Adrenal gland (tissue), 12 donors: ENCODE measurements around the gene PPFIA3. TPM values are rescaled to one million over a fixed set of nuclear protein-coding genes. Genes with fewer than 3 reads are reported as not detected.

ENCODE experiments used
- DNase-seq, 7 donors: peaks; one replicate each; pipeline ENCODE4 v3.0.0-alpha.2; 2019 to 2020
- H3K27ac ChIP-seq, 5 donors: fragments of 200-600 bp; sonication (generic) in 4 of 5; 1 replicate in 3 of 5; 2 replicates in 2 of 5; pipeline versions ENCODE4 v1.5.1 to v1.8.0; 2016 to 2020; ENCODE audit warnings: mild to moderate bottlenecking in 1 of 5
- H3K27me3 ChIP-seq: fragments of 200-600 bp; 2 replicates; pipeline ENCODE4 v1.8.0; 2021
- H3K36me3 ChIP-seq, 2 donors: fragments of 200-600 bp; replicated peaks in 1 of 2; 1 replicate in 1 of 2; 2 replicates in 1 of 2; pipeline versions ENCODE4 v1.5.1 to v1.8.0; 2018 to 2022
- H3K4me1 ChIP-seq, 2 donors: fragments of 200-600 bp; replicated peaks in 1 of 2; 1 replicate in 1 of 2; 2 replicates in 1 of 2; pipeline versions ENCODE4 v1.5.1 to v1.8.0; 2018 to 2021
- H3K4me3 ChIP-seq, 4 donors: fragments of 200-600 bp; sonication (generic) in 3 of 4; one replicate each; pipeline ENCODE4 v1.5.1; 2016 to 2018
- H3K9me3 ChIP-seq, 3 donors: fragments of 200-600 bp; sonication (generic) in 1 of 3; replicated peaks in 1 of 3; 1 replicate in 2 of 3; 2 replicates in 1 of 3; pipeline versions ENCODE4 v1.5.1 to v1.8.0; 2016 to 2021
- POLR2A ChIP-seq, 2 donors: fragments of 450-650 bp; IDR thresholded peaks; one replicate each; pipeline ENCODE4 v1.6.1; 2017; ENCODE audit warnings: antibody characterized with exemption in 2 of 2, mild to moderate bottlenecking in 2 of 2, moderate library complexity in 1 of 2
- WGBS, 4 donors: extraction: QIAGEN DNeasy Blood & Tissue Kit in 2 of 4; methylation state at CpG; one replicate each; pipeline versions ENCODE4 v1.1.5 to v1.1.7; 2013 to 2017; 5-methylcytosine and 5-hydroxymethylcytosine counted together
- intact Hi-C, 2 donors: fragments of 100-400 bp; cut with DNase I; formaldehyde crosslinking; loops; one replicate each; pipeline versions ENCODE4 v1.14.1 to v1.15.0; 2022 to 2023
- polyA plus RNA-seq, 3 donors: library from polyadenylated mRNA; stranded (reverse); fragments of 200-250 nt in 2 of 3; fragments of 350-450 nt in 1 of 3; fragmentation: Illumina TruSeq in 1 of 3; extraction: RNeasy Lipid Tissue Mini Kit (QIAGEN cat#74804) in 1 of 3; gene quantifications; one replicate each; pipeline ENCODE4 v1.2.3, GENCODE V29; 2013 to 2014
- total RNA-seq, 9 donors: library from RNA; depleted of rRNA in 4 of 9; stranded (reverse); fragments of >200 nt in 4 of 9; fragments of 120-200 nt in 1 of 9; fragmentation: NEBNext Ultra II Directional in 1 of 9; extraction: Animal tissue kit (Norgen Biotek cat#: 25700) in 1 of 9; gene quantifications; one replicate each; pipeline versions ENCODE4 v1.1.0 to v1.2.4, GENCODE V29; 2013 to 2023
- TF ChIP-seq, protein P1 (sequence below), 6 experiments: fragments of 450-650 bp in 4 of 6; fragments of 200-600 bp in 2 of 6; sonication (generic) in 1 of 6; IDR thresholded peaks; 1 replicate in 5 of 6; 2 replicates in 1 of 6; pipeline versions ENCODE4 v1.5.1 to v1.8.0; 2016 to 2021; ENCODE audit warnings: antibody characterized with exemption in 6 of 6, mild to moderate bottlenecking in 2 of 6, moderate library complexity in 1 of 6
- donor health status: healthy with polysubstance abuse.
- donor health status: Bipolar disorder and iron deficiency.
- donor health status: DM: yes; HTN: yes; CAD: no.
- donor health status: DM: no; HTN: no; CAD: no.
- donor health status: DM: no; HTN: no; CAD: no.
- donor health status: DM: yes; HTN: yes; CAD: no.

PPFIA3 gene
- total and polyA plus RNA-seq, 12 donors: 2.9 to 60.2 (median 14.9) TPM

GRCh38 chr19:49084206-49085019, 34.9 kb upstream of the PPFIA3 start:
- TF ChIP-seq, protein P1, sequence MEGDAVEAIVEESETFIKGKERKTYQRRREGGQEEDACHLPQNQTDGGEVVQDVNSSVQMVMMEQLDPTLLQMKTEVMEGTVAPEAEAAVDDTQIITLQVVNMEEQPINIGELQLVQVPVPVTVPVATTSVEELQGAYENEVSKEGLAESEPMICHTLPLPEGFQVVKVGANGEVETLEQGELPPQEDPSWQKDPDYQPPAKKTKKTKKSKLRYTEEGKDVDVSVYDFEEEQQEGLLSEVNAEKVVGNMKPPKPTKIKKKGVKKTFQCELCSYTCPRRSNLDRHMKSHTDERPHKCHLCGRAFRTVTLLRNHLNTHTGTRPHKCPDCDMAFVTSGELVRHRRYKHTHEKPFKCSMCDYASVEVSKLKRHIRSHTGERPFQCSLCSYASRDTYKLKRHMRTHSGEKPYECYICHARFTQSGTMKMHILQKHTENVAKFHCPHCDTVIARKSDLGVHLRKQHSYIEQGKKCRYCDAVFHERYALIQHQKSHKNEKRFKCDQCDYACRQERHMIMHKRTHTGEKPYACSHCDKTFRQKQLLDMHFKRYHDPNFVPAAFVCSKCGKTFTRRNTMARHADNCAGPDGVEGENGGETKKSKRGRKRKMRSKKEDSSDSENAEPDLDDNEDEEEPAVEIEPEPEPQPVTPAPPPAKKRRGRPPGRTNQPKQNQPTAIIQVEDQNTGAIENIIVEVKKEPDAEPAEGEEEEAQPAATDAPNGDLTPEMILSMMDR (IDR thresholded peaks at IDR 0.05): no peak
- TF ChIP-seq POLR2A (IDR thresholded peaks at IDR 0.05): no peak
- WGBS, 4 donors: 63 to 69% (median 67%) methylated on average over 25 to 26 of the region's 26 CpGs
- intact Hi-C loops: no loop called here
- Histone ChIP-seq H3K27ac (peak overlapping the region; percentile 43 to 91 (median 88)), H3K4me3 (peak overlapping the region in 1 of 4 donors; percentile 68), H3K9me3 (no peaks in the 10 kb centered on the region), H3K4me1 (peaks cover 10 to 32% of the 10 kb centered on the region in 2 donors), H3K36me3 (peaks cover 0 to 18% of the 10 kb centered on the region in 2 donors), H3K27me3 (no peaks in the 10 kb centered on the region)
- no peak for DNase-seq

GRCh38 chr19:49085020-49085867, 34.1 kb upstream of the PPFIA3 start, which contains the start of gene SNRNP70:
SNRNP70 (plus strand) TSS chr19:49085451; CDS start chr19:49086415, 964 bp downstream.
- peak within 1 kb of the TSS; percentile 68 to 87 (median 79) for H3K4me3 ChIP-seq
- H3K27ac ChIP-seq: peak within 1 kb of the TSS; percentile 79 to 91 (median 88)
- TF ChIP-seq, protein P1 (IDR thresholded peaks at IDR 0.05): peak in 1 of 6 experiments; percentile 15
- peak; percentile 87 to 89 for TF ChIP-seq POLR2A (IDR thresholded peaks at IDR 0.05)
- peaks cover 10 to 32% of the 10 kb centered on the region in 2 donors for H3K4me1 ChIP-seq
- intact Hi-C loops: no loop called here
- no peaks in the 10 kb centered on the region for H3K27me3 ChIP-seq
- H3K9me3 ChIP-seq: no peaks in the 10 kb centered on the region
- H3K36me3 ChIP-seq: peaks cover 0 to 24% of the 10 kb centered on the region in 2 donors
- peak; percentile 99 to 100 (median 100) for DNase-seq
- 0 to 1% (median 1%) methylated on average over 26 to 89 of the region's 89 CpGs for WGBS, 4 donors

DNA sequence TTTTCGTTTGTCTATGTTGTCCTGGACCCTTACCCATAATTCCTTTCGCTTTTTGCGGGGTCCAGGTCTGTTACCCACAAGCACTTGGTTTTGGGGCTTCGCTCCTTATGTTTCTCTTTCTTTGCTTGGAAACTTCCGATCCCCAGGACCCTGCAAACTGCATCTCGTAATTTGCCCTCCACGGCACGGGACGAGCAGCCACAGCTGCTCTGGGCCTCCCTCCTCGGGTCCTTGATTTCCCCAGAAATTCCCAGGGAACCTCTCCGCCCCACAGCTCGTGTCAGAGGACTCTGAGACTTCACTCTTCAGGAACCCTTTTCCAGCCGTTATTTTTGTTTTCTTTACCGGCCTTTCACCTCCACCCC, 33.5 kb upstream of the PPFIA3 start:
- no peaks in the 10 kb centered on the region for H3K27me3 ChIP-seq

More for the DNA sequence above, 33.5 kb upstream of the PPFIA3 start:
- WGBS, 4 donors: 0% methylated on average over 14 of the region's 14 CpGs
- Histone ChIP-seq H3K9me3 (no peaks in the 10 kb centered on the region), H3K36me3 (peaks cover 0 to 30% of the 10 kb centered on the region in 2 donors), H3K4me3 (peak overlapping the region; percentile 68 to 87 (median 79)), H3K27ac (peak overlapping the region in 4 of 5 donors; percentile 79 to 89 (median 85)), H3K4me1 (peaks cover 10 to 32% of the 10 kb centered on the region in 2 donors)
- no peak for DNase-seq
- TF ChIP-seq, protein P1 (IDR thresholded peaks at IDR 0.05): no peak
- TF ChIP-seq POLR2A (IDR thresholded peaks at IDR 0.05): no peak
- intact Hi-C loops: no loop called here
